LNCaP clone FGC (cell line): ENCODE measurements around the gene ECE1.

Experiments used
- DNase-seq: peaks from one replicate; pipeline ENCODE4 v3.0.0-alpha.2; 2011; ENCODE audit warnings: low read depth
- H3K4me3 ChIP-seq: 2 replicates; pipeline ENCODE4 v1.5.1; 2011; ENCODE audit warnings: mild to moderate bottlenecking, low read depth, low read length, control low read depth
- TF ChIP-seq, protein P1 (sequence below): IDR thresholded peaks from 2 replicates; pipeline ENCODE4 v1.5.1; 2012; ENCODE audit warnings: mild to moderate bottlenecking; ENCODE audit not compliant: control insufficient read depth, insufficient read depth; ENCODE audit errors: extremely low read depth

Gene ECE1

DNA sequence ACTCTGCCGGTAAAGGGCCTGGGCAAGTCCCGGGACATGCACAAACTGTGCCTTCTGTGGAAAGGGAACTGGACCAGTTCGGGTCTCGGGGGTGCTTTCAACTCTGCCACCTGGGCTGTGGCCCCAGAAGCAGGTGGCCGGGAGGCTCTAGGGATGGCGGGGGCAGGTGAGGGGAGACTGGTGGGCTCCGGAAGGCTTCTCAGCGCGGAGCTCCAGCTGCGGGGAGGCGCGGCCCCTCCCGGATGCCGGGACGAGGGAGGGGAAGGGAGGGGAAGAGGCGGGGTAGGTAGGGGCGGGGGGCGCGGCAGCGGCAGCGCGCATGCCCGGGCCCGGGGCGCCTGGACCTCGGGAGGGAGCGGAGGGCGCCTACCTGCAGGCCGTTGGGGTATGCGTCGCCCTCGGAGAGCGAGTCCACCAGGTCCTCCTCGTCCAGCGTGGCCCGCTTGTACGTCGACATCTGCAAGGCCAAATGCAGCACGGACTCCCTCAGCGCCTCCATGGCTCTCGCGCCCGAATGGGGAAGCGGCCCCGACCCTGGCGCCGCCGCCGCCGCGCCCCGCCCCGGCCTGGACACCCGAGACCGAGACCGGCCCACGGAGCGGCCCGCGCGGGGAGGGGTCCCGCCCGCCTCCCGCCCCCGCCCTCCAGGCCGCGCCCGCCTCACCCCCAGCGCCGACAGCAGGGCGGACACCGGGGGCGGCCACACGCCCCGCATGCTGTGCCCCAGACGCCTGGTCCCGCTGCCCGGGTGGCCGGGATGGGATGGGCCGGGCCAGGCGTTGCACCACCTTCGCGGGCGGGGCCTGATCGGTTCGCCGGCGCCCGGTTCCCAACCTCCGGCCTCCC lies at the start of gene ECE1:
Gene ECE1 (minus strand): TSS at position 764 of the 846 bp plus-strand sequence. CDS start 49 bp downstream, at position 715.
- no peak within 1 kb of the TSS for H3K4me3 ChIP-seq
- TF ChIP-seq, protein P1, sequence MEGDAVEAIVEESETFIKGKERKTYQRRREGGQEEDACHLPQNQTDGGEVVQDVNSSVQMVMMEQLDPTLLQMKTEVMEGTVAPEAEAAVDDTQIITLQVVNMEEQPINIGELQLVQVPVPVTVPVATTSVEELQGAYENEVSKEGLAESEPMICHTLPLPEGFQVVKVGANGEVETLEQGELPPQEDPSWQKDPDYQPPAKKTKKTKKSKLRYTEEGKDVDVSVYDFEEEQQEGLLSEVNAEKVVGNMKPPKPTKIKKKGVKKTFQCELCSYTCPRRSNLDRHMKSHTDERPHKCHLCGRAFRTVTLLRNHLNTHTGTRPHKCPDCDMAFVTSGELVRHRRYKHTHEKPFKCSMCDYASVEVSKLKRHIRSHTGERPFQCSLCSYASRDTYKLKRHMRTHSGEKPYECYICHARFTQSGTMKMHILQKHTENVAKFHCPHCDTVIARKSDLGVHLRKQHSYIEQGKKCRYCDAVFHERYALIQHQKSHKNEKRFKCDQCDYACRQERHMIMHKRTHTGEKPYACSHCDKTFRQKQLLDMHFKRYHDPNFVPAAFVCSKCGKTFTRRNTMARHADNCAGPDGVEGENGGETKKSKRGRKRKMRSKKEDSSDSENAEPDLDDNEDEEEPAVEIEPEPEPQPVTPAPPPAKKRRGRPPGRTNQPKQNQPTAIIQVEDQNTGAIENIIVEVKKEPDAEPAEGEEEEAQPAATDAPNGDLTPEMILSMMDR: no peak
- DNase-seq: no peak

- TF ChIP-seq, protein P1: no peak
- no peak for DNase-seq
- H3K4me3 ChIP-seq: no peak overlapping the region
Observed at GRCh38 chr1:21339356-21340229, 49.3 kb upstream of the ECE1 start.

DNA sequence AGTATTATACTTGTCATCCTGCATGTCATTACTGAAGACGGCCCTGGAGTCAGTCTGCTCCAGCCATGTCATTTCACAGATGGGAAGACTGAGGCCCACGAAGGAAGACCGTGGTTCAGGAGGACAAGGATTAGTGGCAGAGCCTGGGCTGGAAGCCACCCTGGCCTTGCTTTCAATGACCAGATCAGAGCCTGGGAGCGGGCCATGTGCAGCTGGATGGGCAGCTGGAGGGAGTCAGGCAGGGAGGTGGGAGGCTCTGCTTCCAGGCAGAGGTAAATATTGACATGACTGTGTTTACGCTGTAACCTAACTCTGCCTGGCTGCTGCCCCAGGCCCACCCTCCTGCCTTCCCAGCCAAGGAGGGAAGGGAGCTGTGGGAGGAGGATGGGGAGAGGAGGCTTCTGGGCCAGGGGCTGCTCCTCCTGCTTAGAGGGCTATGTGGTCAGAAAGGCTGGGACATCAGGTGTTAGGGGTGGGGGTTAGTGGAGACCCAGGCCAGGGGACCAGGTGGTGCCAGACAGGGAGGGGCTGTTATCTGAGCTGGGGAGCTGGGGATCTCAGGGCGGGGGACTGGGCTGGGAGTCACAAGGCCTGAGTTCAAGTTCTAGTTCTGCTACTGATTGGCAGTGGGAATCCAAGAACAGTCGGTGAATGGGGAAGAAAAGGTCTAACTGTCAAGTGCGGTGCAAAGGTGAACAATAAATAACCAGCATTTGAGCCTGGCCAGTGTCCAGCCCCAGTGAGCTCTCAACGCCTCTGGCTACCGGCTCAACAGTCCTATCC lies 48.5 kb upstream of the ECE1 start:
- peak; percentile 80 for DNase-seq

GRCh38 chr1:21337928-21338572 lies 47.8 kb upstream of the ECE1 start:
- H3K4me3 ChIP-seq: no peak overlapping the region
- no peak for DNase-seq
- TF ChIP-seq, protein P1: no peak

More for the DNA sequence above, 48.5 kb upstream of the ECE1 start:
- no peak overlapping the region for H3K4me3 ChIP-seq
- TF ChIP-seq, protein P1: no peak

GRCh38 chr1:21337454-21337927 lies 47.2 kb upstream of the ECE1 start:
- no peak for DNase-seq
- TF ChIP-seq, protein P1: no peak
- no peak overlapping the region for H3K4me3 ChIP-seq

GRCh38 chr1:21337010-21337437 lies 46.8 kb upstream of the ECE1 start:
- TF ChIP-seq, protein P1: no peak
- DNase-seq: no peak

More at GRCh38 chr1:21337010-21337437, 46.8 kb upstream of the ECE1 start:
- H3K4me3 ChIP-seq: no peak overlapping the region
